Umbilical cord (tissue), 1 donor: Measurements from ENCODE around the gene C21orf91. TPM values are rescaled to one million over a fixed set of nuclear protein-coding genes. Genes with fewer than 3 reads are reported as not detected.

ENCODE experiments used
- total RNA-seq: library from RNA; depleted of rRNA; stranded (reverse); fragments of >200 nt; gene quantifications from one replicate; pipeline ENCODE4 v1.2.3, GENCODE V29; 2014; ENCODE audit warnings: low replicate concordance; ENCODE audit not compliant: insufficient read depth

C21orf91 gene
- total RNA-seq, 1 donor from 2014 or later: 10.8 TPM

Other genes with a start within 250 kb of the C21orf91 start
- 24.1 TPM for gene BTG3, start 206.5 kb downstream of the C21orf91 start, total RNA-seq